Type B pancreatic cell (in vitro differentiated cells): ENCODE data around the gene MICAL2. TPM values are rescaled to one million over a fixed set of nuclear protein-coding genes. Genes with fewer than 3 reads are reported as not detected.

Experiments
- DNase-seq: peaks from one replicate; pipeline ENCODE4 v3.0.0; 2021; ENCODE audit warnings: mixed read lengths; ENCODE audit not compliant: unreplicated experiment; ENCODE audit errors: extremely low spot score
- H3K27ac Mint-ChIP-seq: 2 replicates; pipeline ENCODE4 v1.8.0; 2021; ENCODE audit warnings: mild to moderate bottlenecking, mixed read lengths
- H3K27me3 Mint-ChIP-seq: 2 replicates; pipeline ENCODE4 v1.8.0; 2021; ENCODE audit warnings: mixed read lengths
- H3K36me3 Mint-ChIP-seq: 2 replicates; pipeline ENCODE4 v1.8.0; 2021; ENCODE audit warnings: mixed read lengths
- H3K4me1 Mint-ChIP-seq: one replicate; pipeline ENCODE4 v1.8.0; 2021; ENCODE audit warnings: mixed read lengths; ENCODE audit not compliant: unreplicated experiment
- H3K4me3 Mint-ChIP-seq: 2 replicates; pipeline ENCODE4 v1.8.0; 2021; ENCODE audit warnings: mild to moderate bottlenecking, mixed read lengths
- H3K9me3 Mint-ChIP-seq: 2 replicates; pipeline ENCODE4 v1.8.0; 2021; ENCODE audit warnings: mixed read lengths
- CTCF ChIP-seq: fragments of 200-600 bp; sonication (generic); conservative IDR thresholded peaks from 2 replicates; pipeline ENCODE4 v1.5.0; 2021; ENCODE audit warnings: antibody characterized with exemption, mild to moderate bottlenecking
- total RNA-seq: library from RNA; stranded (reverse); gene quantifications from 2 replicates; pipeline ENCODE4 v1.2.1, GENCODE V29; 2021; ENCODE audit warnings: low replicate concordance

MICAL2 gene
- total RNA-seq, 1 donor from 2014 or later, result 38.0 TPM

- DNase-seq, result no peak
- peaks cover 6% of the 10 kb centered on the region for H3K36me3 Mint-ChIP-seq
- H3K9me3 Mint-ChIP-seq, result no peaks in the 10 kb centered on the region
- H3K27ac Mint-ChIP-seq, result no peak overlapping the region
- peaks cover 12% of the 10 kb centered on the region for H3K4me1 Mint-ChIP-seq
- TF ChIP-seq CTCF, result no peak
- H3K4me3 Mint-ChIP-seq, result no peak overlapping the region
- no peaks in the 10 kb centered on the region for H3K27me3 Mint-ChIP-seq
Measured at GRCh38 chr11:12234221-12234620, 123.8 kb downstream of the MICAL2 start.

GRCh38 chr11:12235080-12235479, 124.7 kb downstream of the MICAL2 start:
- Mint-ChIP-seq H3K27me3 (no peaks in the 10 kb centered on the region), H3K27ac (no peak overlapping the region), H3K4me3 (no peak overlapping the region), H3K36me3 (peaks cover 5% of the 10 kb centered on the region), H3K4me1 (peaks cover 12% of the 10 kb centered on the region), H3K9me3 (no peaks in the 10 kb centered on the region)
- TF ChIP-seq CTCF, result no peak
- DNase-seq, result no peak

GRCh38 chr11:12235553-12235946, 125.2 kb downstream of the MICAL2 start:
- peaks cover under 1% of the 10 kb centered on the region for H3K36me3 Mint-ChIP-seq

GRCh38 chr11:12235947-12236743, 125.8 kb downstream of the MICAL2 start:
- peak; percentile 82 for TF ChIP-seq CTCF
- H3K4me1 Mint-ChIP-seq, result peaks cover 12% of the 10 kb centered on the region
- no peaks in the 10 kb centered on the region for H3K36me3 Mint-ChIP-seq
- no peaks in the 10 kb centered on the region for H3K9me3 Mint-ChIP-seq
- H3K27ac Mint-ChIP-seq, result peak overlapping the region; percentile 79
- DNase-seq, result no peak
- no peak overlapping the region for H3K4me3 Mint-ChIP-seq
- no peaks in the 10 kb centered on the region for H3K27me3 Mint-ChIP-seq

More at GRCh38 chr11:12235553-12235946, 125.2 kb downstream of the MICAL2 start:
- no peaks in the 10 kb centered on the region for H3K27me3 Mint-ChIP-seq
- peaks cover 12% of the 10 kb centered on the region for H3K4me1 Mint-ChIP-seq
- no peaks in the 10 kb centered on the region for H3K9me3 Mint-ChIP-seq
- H3K4me3 Mint-ChIP-seq, result no peak overlapping the region
- TF ChIP-seq CTCF, result no peak
- no peak for DNase-seq
- H3K27ac Mint-ChIP-seq, result peak overlapping the region; percentile 79

GRCh38 chr11:12236744-12237101, 126.3 kb downstream of the MICAL2 start:
- DNase-seq, result no peak
- peak overlapping the region; percentile 27 for H3K27ac Mint-ChIP-seq
- H3K4me3 Mint-ChIP-seq, result no peak overlapping the region
- no peaks in the 10 kb centered on the region for H3K9me3 Mint-ChIP-seq
- H3K4me1 Mint-ChIP-seq, result peaks cover 12% of the 10 kb centered on the region
- no peaks in the 10 kb centered on the region for H3K36me3 Mint-ChIP-seq
- peak; percentile 25 for TF ChIP-seq CTCF
- H3K27me3 Mint-ChIP-seq, result no peaks in the 10 kb centered on the region
